Measurements from ENCODE around the gene RAI2.
"Not testable (repeated sequence)": the region's sequence is repeated elsewhere in the genome, so short reads cannot be mapped to it uniquely, and the experiment has no call there.

Gene RAI2

GRCh38 chrX:17801431-17801830 is 59.7 kb downstream of the RAI2 start:
- ChIA-PET POLR2A (no interaction called here), CTCF (interaction anchor here (1.2 kb wide), 2 partner anchors 10 to 13 kb away, joined by 3 to 6 read pairs; no protein-coding TSS in a partner anchor)
- no peak for DNase-seq (ENCODE audit: extremely low spot score)
- no peak for TF ChIP-seq CTCF (IDR thresholded peaks at IDR 0.05; ENCODE audit: control extremely low read depth, extremely low read depth, low read depth, missing control alignments)

GRCh38 chrX:17798921-17799320 is 62.2 kb downstream of the RAI2 start:
- ChIA-PET POLR2A (no interaction called here), CTCF (no interaction called here)
- no peak for DNase-seq (ENCODE audit: extremely low spot score)
- no peak for TF ChIP-seq CTCF (IDR thresholded peaks at IDR 0.05; ENCODE audit: control extremely low read depth, extremely low read depth, low read depth, missing control alignments)

GRCh38 chrX:17792826-17793225 is 68.3 kb downstream of the RAI2 start:
- no peak for DNase-seq (ENCODE audit: extremely low spot score)
- ChIA-PET CTCF (no interaction called here), POLR2A (no interaction called here)
- no peak for TF ChIP-seq CTCF (IDR thresholded peaks at IDR 0.05; ENCODE audit: control extremely low read depth, extremely low read depth, low read depth, missing control alignments)

DNA sequence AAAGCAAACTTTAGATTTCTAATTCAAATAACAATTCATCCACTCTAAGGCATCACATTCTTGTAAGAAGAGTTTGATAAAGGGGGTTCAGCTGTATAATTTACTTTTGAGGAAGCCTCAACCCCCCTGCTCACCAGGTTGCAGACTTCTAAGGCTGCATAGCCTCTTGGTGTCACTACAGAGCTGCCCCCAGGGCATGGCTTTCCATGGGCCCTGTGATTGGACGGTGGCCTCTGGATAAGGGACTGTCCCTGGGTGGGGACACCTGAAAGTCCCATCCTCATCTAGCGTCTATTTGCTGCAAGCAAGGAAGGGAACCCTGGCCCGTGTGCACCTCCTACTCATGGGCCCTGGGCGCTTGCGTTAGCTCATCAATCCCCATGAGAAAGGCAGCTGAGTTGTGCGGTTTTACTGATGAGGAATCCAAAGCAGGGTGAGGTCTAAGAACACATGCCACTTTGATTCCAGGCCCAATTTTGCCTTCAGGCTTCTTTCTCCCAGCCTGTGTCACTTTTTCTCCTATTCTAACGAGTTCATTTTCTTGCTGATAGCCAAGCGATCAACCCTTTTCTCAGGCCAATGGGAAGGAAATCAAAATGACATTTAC is 72.0 kb downstream of the RAI2 start:
- ChIA-PET CTCF (interaction anchor here (0.9 to 2.0 kb wide), 4 partner anchors 9 to 39 kb away, joined by 3 to 6 read pairs (median 4); no protein-coding TSS in a partner anchor), POLR2A (no interaction called here)
- no peak for TF ChIP-seq CTCF (IDR thresholded peaks at IDR 0.05; ENCODE audit: control extremely low read depth, extremely low read depth, low read depth, missing control alignments)
- no peak for DNase-seq (ENCODE audit: extremely low spot score)

DNA sequence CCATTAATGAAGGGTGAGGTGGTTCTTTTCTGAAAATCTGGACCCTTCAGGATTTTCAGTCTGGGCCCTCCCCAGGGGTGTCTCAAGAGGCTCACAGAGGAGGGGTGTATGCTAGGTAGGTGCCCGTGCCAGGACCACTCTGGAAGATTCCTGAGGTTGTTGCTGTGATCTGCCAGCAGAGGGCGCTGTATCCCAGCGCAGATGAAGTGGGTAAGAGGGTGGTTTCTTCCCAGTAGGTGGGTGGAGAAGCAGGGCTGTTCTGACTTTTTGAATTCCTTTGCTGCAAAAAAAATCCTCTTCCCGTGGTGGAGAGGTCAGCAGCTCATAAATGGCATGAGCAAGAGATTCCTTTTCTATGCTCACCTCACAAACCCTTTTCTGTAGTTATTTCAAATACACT is 72.7 kb downstream of the RAI2 start:
- CTCF ChIA-PET = interaction anchor here (0.9 to 2.0 kb wide), 2 partner anchors 13 to 39 kb away, joined by 3 to 6 read pairs; no protein-coding TSS in a partner anchor
- DNase-seq (ENCODE audit: extremely low spot score) = peak; percentile 63
- peak; percentile 59 for TF ChIP-seq CTCF (IDR thresholded peaks at IDR 0.05; ENCODE audit: control extremely low read depth, extremely low read depth, low read depth, missing control alignments)
- POLR2A ChIA-PET = no interaction called here

- no peak for DNase-seq (ENCODE audit: extremely low spot score)
- TF ChIP-seq CTCF (IDR thresholded peaks at IDR 0.05; ENCODE audit: control extremely low read depth, extremely low read depth, low read depth, missing control alignments) = no peak
- ChIA-PET POLR2A (no interaction called here), CTCF (interaction anchor here (2.0 kb wide), 1 partner anchor 14 kb away, joined by 6 read pairs; no protein-coding TSS in a partner anchor)
These were observed 73.5 kb downstream of the RAI2 start for GRCh38 chrX:17787557-17787956.

DNA sequence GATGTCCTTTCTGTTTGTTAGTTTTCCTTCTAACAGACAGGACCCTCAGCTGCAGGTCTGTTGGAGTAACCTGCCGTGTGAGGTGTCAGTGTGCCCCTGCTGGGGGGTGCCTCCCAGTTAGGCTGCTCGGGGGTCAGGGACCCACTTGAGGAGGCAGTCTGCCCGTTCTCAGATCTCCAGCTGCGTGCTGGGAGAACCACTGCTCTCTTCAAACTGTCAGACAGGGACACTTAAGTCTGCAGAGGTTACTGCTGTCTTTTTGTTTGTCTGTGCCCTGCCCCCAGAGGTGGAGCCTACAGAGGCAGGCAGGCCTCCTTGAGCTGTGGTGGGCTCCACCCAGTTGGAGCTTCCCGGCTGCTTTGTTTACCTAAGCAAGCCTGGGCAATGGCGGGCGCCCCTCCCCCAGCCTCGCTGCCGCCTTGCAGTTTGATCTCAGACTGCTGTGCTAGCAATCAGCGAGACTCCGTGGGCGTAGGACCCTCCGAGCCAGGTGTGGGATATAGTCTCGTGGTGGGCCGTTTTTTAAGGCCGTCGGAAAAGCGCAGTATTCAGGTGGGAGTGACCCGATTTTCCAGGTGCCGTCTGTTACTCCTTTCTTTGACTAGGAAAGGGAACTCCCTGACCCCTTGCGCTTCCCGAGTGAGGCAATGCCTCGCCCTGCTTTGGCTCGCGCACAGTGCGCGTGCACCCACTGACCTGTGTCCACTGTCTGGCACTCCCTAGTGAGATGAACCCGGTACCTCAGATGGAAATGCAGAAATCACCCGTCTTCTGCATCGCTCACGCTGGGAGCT is 74.3 kb downstream of the RAI2 start:
- DNase-seq (ENCODE audit: extremely low spot score); CTCF ChIA-PET; POLR2A ChIA-PET: not testable (repeated sequence)
